Lower lobe of right lung (tissue), 2 donors: ENCODE results near the gene BCKDK. TPM values are rescaled to one million over a fixed set of nuclear protein-coding genes. Genes with fewer than 3 reads are reported as not detected.

Source experiments
- ATAC-seq, 2 donors: fragments of 200-7000 bp; cut with Tn5 transposase; one replicate each; pipeline ENCODE4 v1.9.1; 2020 to 2022; ENCODE audit warnings: mild to moderate bottlenecking in 2 of 2, moderate library complexity in 2 of 2
- DNase-seq: peaks from one replicate; pipeline ENCODE4 v3.0.0-alpha.2; 2020
- H3K27ac ChIP-seq: fragments of 200-600 bp; one replicate; pipeline ENCODE4 v1.8.0; 2022
- H3K27me3 ChIP-seq: fragments of 200-600 bp; one replicate; pipeline ENCODE4 v1.8.0; 2022; ENCODE audit warnings: low read depth
- H3K36me3 ChIP-seq: fragments of 200-600 bp; one replicate; pipeline ENCODE4 v1.8.0; 2022; ENCODE audit warnings: mild to moderate bottlenecking
- H3K4me1 ChIP-seq: fragments of 200-600 bp; one replicate; pipeline ENCODE4 v1.8.0; 2022
- H3K4me3 ChIP-seq: fragments of 200-600 bp; one replicate; pipeline ENCODE4 v1.8.0; 2022; ENCODE audit warnings: mild to moderate bottlenecking
- H3K9me3 ChIP-seq: fragments of 200-600 bp; one replicate; pipeline ENCODE4 v1.8.0; 2022
- intact Hi-C: fragments of 100-400 bp; cut with DNase I; formaldehyde crosslinking; loops from one replicate; pipeline ENCODE4 v1.11.0; 2022
- total RNA-seq: library from RNA; stranded (reverse); fragmentation: NEBNext Ultra II Directional; extraction: Animal tissue kit (Norgen Biotek cat#: 25700); gene quantifications from one replicate; pipeline ENCODE4 v1.2.1, GENCODE V29; 2021
- TF ChIP-seq, protein P1 (sequence below): fragments of 200-600 bp; IDR thresholded peaks from one replicate; pipeline ENCODE4 v1.8.0; 2022; ENCODE audit warnings: antibody characterized with exemption, mild to moderate bottlenecking
- donor health status: DM: no; HTN: yes; CAD: no; lungs with severe emphysema.

Gene BCKDK
- total RNA-seq, 1 donor from 2014 or later: 37.6 TPM

DNA sequence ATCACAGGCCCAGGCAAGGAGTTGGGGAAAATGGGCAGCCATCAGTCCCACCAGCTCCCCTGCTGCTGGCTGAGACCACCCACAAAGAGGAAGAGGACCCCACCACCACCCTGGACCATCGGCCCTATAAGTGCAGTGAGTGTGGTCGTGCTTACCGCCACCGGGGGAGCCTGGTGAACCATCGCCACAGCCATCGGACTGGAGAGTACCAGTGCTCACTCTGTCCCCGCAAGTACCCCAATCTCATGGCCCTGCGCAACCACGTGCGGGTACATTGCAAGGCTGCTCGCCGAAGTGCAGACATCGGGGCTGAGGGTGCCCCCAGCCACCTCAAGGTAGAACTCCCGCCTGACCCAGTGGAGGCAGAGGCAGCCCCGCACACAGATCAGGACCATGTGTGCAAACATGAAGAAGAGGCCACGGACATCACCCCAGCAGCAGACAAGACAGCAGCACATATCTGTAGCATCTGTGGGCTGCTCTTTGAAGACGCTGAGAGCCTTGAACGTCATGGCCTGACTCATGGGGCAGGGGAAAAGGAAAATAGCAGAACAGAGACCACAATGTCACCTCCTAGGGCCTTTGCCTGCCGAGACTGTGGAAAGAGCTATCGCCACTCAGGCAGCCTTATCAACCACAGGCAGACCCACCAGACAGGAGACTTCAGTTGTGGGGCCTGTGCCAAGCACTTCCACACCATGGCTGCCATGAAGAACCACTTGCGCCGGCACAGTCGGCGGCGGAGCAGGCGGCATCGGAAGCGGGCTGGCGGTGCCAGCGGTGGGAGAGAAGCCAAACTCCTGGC lies 30.4 kb upstream of the BCKDK start:
- Histone ChIP-seq H3K27ac (no peak overlapping the region), H3K27me3 (no peaks in the 10 kb centered on the region), H3K9me3 (no peaks in the 10 kb centered on the region), H3K4me1 (peaks cover 11% of the 10 kb centered on the region), H3K36me3 (peaks cover 63% of the 10 kb centered on the region), H3K4me3 (no peak overlapping the region)
- ATAC-seq (no peak), DNase-seq (no peak)
- intact Hi-C loops: no loop called here
- TF ChIP-seq, protein P1, sequence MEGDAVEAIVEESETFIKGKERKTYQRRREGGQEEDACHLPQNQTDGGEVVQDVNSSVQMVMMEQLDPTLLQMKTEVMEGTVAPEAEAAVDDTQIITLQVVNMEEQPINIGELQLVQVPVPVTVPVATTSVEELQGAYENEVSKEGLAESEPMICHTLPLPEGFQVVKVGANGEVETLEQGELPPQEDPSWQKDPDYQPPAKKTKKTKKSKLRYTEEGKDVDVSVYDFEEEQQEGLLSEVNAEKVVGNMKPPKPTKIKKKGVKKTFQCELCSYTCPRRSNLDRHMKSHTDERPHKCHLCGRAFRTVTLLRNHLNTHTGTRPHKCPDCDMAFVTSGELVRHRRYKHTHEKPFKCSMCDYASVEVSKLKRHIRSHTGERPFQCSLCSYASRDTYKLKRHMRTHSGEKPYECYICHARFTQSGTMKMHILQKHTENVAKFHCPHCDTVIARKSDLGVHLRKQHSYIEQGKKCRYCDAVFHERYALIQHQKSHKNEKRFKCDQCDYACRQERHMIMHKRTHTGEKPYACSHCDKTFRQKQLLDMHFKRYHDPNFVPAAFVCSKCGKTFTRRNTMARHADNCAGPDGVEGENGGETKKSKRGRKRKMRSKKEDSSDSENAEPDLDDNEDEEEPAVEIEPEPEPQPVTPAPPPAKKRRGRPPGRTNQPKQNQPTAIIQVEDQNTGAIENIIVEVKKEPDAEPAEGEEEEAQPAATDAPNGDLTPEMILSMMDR: no peak

DNA sequence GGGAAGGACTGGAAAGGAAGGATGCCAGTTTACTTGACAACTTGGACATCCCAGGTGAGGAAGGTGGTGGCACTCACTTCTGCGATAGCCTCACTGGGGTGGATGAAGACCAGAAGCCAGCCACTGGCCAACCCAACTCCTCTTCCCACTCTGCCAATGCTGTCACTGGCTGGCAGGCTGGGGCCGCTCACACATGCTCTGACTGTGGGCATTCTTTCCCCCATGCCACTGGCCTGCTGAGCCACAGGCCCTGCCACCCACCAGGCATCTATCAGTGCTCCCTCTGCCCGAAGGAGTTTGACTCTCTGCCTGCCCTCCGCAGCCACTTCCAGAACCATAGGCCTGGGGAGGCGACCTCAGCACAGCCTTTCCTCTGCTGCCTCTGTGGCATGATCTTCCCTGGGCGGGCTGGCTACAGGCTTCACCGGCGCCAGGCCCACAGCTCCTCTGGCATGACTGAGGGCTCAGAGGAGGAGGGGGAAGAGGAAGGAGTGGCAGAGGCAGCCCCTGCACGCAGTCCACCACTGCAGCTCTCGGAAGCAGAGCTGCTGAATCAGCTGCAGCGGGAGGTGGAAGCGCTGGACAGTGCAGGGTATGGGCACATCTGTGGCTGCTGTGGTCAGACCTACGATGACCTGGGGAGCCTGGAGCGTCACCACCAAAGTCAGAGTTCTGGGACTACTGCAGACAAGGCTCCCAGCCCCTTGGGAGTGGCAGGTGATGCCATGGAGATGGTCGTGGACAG lies 29.4 kb upstream of the BCKDK start:
- no peaks in the 10 kb centered on the region for H3K27me3 ChIP-seq
- TF ChIP-seq, protein P1: no peak
- intact Hi-C loops: no loop called here
- DNase-seq (no peak), ATAC-seq (no peak)
- peaks cover 73% of the 10 kb centered on the region for H3K36me3 ChIP-seq
- no peaks in the 10 kb centered on the region for H3K9me3 ChIP-seq
- peaks cover 11% of the 10 kb centered on the region for H3K4me1 ChIP-seq
- H3K4me3 ChIP-seq: no peak overlapping the region
- H3K27ac ChIP-seq: no peak overlapping the region

DNA sequence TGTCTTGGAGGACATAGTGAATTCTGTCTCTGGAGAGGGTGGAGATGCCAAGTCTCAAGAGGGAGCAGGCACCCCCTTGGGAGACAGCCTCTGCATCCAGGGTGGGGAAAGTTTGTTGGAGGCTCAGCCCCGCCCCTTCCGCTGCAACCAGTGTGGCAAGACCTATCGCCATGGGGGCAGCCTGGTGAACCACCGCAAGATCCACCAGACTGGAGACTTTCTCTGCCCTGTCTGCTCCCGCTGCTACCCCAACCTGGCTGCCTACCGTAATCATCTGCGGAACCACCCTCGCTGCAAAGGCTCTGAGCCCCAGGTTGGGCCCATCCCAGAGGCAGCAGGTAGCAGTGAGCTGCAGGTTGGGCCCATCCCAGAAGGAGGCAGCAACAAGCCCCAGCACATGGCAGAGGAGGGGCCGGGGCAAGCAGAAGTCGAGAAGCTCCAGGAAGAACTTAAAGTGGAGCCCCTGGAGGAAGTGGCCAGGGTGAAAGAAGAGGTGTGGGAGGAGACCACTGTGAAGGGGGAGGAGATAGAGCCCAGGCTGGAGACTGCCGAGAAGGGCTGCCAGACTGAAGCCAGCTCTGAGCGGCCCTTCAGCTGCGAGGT lies 28.7 kb upstream of the BCKDK start:
- TF ChIP-seq, protein P1: no peak
- intact Hi-C loops: no loop called here
- H3K27ac ChIP-seq: no peak overlapping the region
- ATAC-seq: no peak
- H3K4me3 ChIP-seq: no peak overlapping the region
- H3K36me3 ChIP-seq: peaks cover 80% of the 10 kb centered on the region
- no peaks in the 10 kb centered on the region for H3K9me3 ChIP-seq
- H3K4me1 ChIP-seq: peaks cover 11% of the 10 kb centered on the region
- DNase-seq: no peak
- no peaks in the 10 kb centered on the region for H3K27me3 ChIP-seq

DNA sequence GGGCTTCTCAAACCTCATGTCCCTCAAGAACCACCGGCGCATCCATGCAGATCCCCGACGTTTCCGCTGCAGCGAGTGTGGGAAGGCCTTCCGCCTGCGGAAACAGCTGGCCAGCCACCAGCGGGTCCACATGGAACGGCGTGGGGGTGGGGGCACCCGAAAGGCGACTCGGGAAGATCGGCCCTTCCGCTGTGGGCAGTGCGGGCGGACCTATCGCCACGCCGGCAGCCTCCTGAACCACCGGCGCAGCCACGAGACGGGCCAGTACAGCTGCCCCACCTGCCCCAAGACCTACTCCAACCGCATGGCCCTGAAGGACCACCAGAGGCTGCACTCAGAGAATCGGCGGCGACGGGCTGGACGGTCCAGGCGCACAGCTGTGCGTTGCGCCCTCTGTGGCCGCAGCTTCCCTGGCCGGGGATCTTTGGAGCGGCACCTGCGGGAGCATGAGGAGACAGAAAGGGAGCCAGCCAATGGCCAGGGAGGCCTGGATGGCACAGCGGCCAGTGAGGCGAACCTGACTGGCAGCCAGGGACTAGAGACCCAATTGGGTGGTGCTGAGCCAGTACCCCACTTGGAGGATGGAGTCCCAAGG lies 28.1 kb upstream of the BCKDK start:
- H3K27ac ChIP-seq: no peak overlapping the region
- no peak for ATAC-seq
- peaks cover 87% of the 10 kb centered on the region for H3K36me3 ChIP-seq
- no peak overlapping the region for H3K4me3 ChIP-seq
- TF ChIP-seq, protein P1: no peak
- peaks cover 6% of the 10 kb centered on the region for H3K4me1 ChIP-seq
- intact Hi-C loops: no loop called here
- H3K27me3 ChIP-seq: no peaks in the 10 kb centered on the region
- no peaks in the 10 kb centered on the region for H3K9me3 ChIP-seq
- DNase-seq: no peak

DNA sequence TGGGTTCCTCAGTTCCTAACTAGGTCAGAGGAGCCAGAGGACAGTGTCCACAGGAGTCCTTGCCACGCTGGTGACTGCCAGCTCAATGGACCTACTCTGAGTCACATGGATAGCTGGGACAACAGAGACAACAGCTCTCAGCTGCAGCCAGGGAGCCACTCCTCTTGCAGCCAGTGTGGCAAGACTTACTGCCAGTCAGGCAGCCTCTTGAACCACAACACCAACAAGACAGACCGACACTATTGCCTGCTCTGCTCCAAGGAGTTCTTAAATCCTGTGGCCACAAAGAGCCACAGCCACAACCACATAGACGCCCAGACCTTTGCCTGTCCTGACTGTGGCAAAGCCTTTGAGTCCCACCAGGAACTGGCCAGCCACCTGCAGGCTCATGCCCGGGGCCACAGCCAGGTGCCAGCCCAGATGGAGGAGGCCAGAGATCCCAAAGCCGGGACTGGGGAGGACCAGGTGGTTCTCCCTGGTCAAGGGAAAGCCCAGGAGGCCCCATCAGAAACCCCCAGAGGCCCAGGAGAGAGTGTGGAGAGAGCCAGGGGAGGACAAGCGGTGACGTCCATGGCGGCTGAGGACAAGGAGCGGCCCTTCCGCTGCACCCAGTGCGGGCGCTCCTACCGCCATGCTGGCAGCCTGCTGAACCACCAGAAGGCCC lies 27.3 kb upstream of the BCKDK start:
- H3K4me1 ChIP-seq: no peaks in the 10 kb centered on the region
- TF ChIP-seq, protein P1: no peak
- H3K36me3 ChIP-seq: peaks cover 91% of the 10 kb centered on the region
- intact Hi-C loops: no loop called here
- no peaks in the 10 kb centered on the region for H3K9me3 ChIP-seq
- DNase-seq (no peak), ATAC-seq (no peak)
- H3K27me3 ChIP-seq: no peaks in the 10 kb centered on the region
- H3K27ac ChIP-seq: no peak overlapping the region
- H3K4me3 ChIP-seq: no peak overlapping the region
